ENCODE measurements around the gene ANO9.
"Not testable (repeated sequence)": the region's sequence is repeated elsewhere in the genome, so short reads cannot be mapped to it uniquely, and the experiment has no call there.

ANO9 gene

DNA sequence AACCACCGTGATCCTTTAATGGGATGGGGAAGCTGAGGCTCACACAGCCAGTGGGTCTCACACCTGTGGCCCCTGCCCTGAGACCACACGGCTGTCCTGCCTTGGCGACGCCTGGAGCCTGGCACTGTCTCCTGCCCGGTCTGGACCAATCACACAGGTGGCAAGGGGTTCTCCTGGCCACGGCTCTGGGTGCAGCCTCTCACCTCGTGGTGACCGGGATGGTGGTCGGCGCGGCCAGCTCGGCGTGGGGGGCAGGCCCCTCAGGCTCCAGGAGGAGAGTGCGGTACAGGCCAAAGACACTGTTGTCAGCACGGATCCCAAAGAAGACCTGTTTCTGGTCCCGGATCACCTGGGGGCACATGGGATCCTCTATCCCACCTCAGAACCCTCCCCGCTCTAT lies 8.7 kb downstream of the ANO9 start:
- Histone ChIP-seq H3K79me2 (ENCODE audit: control insufficient read depth, insufficient read depth, low read length, unreplicated experiment) (no peaks in the 10 kb centered on the region), H3K4me3 (ENCODE audit: low read depth, low read length) (no peak overlapping the region), H3K36me3 (ENCODE audit: insufficient read depth, low read length) (no peaks in the 10 kb centered on the region), H3K4me1 (ENCODE audit: control insufficient read depth, insufficient read depth, low read length, unreplicated experiment) (no peaks in the 10 kb centered on the region), H3K27ac (ENCODE audit: low read depth, low read length) (no peak overlapping the region), H2AFZ (ENCODE audit: low read length, unreplicated experiment) (no peak overlapping the region), H3K27me3 (ENCODE audit: insufficient read depth, low read length) (no peaks in the 10 kb centered on the region)

DNA sequence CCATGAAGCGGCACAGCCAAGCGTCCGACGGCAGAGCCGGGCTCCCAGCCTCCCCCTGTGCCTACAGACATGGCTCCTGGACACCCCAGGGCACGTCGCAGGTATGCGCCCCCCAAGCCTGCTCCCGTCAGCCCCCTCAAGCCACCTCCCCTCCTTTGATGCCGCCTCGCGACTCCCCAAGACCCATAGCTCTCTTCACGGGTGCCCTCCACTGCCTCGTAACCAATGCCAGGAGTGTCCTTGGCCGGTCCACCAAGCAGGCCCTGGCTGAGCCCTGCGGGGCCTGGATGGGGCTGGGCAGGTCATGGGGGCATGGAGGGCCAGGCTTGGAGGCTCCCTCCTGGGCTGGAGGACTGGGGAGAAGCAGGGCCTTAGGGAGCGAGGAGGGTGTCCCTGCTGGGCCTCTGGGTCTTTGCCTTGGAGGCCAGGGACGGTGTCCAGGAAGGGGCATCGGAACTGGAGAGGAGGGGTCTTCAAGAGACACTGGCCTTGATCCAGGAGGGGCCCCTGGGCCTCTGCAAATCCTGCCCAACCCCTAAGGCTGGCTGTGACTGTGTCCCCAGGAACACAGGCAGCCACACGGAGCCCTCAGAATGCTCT lies 9.2 kb downstream of the ANO9 start:
- Histone ChIP-seq H3K27me3 (ENCODE audit: insufficient read depth, low read length) (no peaks in the 10 kb centered on the region), H3K4me3 (ENCODE audit: low read depth, low read length) (no peak overlapping the region), H3K4me1 (ENCODE audit: control insufficient read depth, insufficient read depth, low read length, unreplicated experiment) (no peaks in the 10 kb centered on the region), H2AFZ (ENCODE audit: low read length, unreplicated experiment) (no peak overlapping the region), H3K79me2 (ENCODE audit: control insufficient read depth, insufficient read depth, low read length, unreplicated experiment) (no peaks in the 10 kb centered on the region), H3K36me3 (ENCODE audit: insufficient read depth, low read length) (no peaks in the 10 kb centered on the region), H3K27ac (ENCODE audit: low read depth, low read length) (no peak overlapping the region)

DNA sequence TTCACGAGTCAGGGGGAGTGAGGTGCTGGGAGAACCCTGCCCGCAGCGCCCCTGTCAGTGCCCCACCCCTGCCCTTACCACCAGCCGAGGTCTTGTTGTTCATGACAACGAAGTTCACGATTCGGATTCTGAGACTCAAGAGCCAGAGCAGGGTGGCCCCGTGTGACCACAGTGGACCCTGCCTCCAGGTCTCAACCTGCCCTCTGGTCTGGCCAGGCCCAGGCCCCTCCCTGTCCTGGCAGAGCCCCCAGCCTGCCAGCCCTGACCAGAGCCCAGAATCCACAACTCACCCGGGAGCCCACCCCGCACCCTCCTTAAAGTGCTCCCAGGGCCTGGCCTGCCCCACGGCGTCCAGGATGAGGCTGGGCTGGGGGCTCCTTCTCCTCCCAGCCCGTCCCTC lies 9.9 kb downstream of the ANO9 start:
- Histone ChIP-seq H3K4me1 (ENCODE audit: control insufficient read depth, insufficient read depth, low read length, unreplicated experiment) (no peaks in the 10 kb centered on the region), H3K79me2 (ENCODE audit: control insufficient read depth, insufficient read depth, low read length, unreplicated experiment) (no peaks in the 10 kb centered on the region), H3K27me3 (ENCODE audit: insufficient read depth, low read length) (no peaks in the 10 kb centered on the region), H3K27ac (ENCODE audit: low read depth, low read length) (no peak overlapping the region), H2AFZ (ENCODE audit: low read length, unreplicated experiment) (no peak overlapping the region), H3K4me3 (ENCODE audit: low read depth, low read length) (no peak overlapping the region), H3K36me3 (ENCODE audit: insufficient read depth, low read length) (no peaks in the 10 kb centered on the region)

DNA sequence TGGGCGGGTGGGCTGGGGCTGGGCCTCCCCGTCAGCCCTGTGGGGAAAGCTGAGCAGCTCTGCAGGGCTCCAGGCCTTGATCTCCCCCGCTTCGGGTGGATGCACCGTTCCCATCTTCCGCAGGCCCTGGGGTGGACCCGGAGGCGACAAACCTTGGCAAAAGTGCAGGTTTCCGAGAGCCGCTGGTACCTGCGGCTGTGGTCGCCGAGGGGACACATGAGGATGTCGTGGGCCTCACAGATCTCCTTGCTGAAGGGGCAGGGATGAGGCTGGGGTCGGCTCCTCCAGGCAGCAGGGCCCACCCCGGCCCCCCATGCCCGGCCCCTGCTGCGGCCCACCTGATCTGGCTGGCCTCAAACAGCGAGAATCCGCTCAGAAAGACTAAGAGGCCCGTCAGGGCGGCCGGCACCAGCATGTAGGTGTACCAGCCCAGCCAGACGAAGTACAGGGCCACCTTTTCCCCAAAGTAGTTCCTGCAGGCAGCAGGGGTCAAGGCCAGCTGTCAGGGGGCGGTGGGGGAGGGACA lies 11.8 kb downstream of the ANO9 start:
- no peak overlapping the region for H3K27ac ChIP-seq (ENCODE audit: low read depth, low read length)
- peaks cover 4% of the 10 kb centered on the region; the same call in 1 of the 2 replicates for H3K27me3 ChIP-seq (ENCODE audit: insufficient read depth, low read length)
- no peaks in the 10 kb centered on the region for H3K4me1 ChIP-seq (ENCODE audit: control insufficient read depth, insufficient read depth, low read length, unreplicated experiment)
- H3K79me2 ChIP-seq (ENCODE audit: control insufficient read depth, insufficient read depth, low read length, unreplicated experiment), result no peaks in the 10 kb centered on the region
- no peak overlapping the region for H2AFZ ChIP-seq (ENCODE audit: low read length, unreplicated experiment)
- H3K36me3 ChIP-seq (ENCODE audit: insufficient read depth, low read length), result no peaks in the 10 kb centered on the region
- no peak overlapping the region for H3K4me3 ChIP-seq (ENCODE audit: low read depth, low read length)

DNA sequence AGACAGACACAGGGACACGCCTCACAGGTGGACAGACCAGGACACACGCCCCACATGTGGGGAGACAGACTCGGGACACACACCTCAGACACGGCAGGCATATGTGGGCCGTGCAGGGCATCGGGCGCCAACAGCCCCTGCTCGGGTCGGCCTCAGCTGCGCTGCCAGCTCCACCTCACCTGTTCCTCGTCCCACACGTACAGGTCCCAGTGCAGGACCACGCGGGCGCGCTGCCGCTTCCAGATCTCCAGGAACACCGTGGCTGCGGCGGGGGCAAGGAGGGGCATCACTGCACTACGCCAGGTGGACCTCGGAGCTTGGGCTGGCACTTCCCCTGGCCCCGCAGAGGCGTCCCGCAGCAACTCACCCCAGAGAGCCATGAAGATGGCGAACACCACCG lies 12.4 kb downstream of the ANO9 start:
- Histone ChIP-seq H3K4me3 (ENCODE audit: low read depth, low read length) (no peak overlapping the region), H3K36me3 (ENCODE audit: insufficient read depth, low read length) (no peaks in the 10 kb centered on the region), H3K27ac (ENCODE audit: low read depth, low read length) (no peak overlapping the region), H3K27me3 (ENCODE audit: insufficient read depth, low read length) (peaks cover 8% of the 10 kb centered on the region), H2AFZ (ENCODE audit: low read length, unreplicated experiment) (no peak overlapping the region), H3K79me2 (ENCODE audit: control insufficient read depth, insufficient read depth, low read length, unreplicated experiment) (no peaks in the 10 kb centered on the region), H3K4me1 (ENCODE audit: control insufficient read depth, insufficient read depth, low read length, unreplicated experiment) (no peaks in the 10 kb centered on the region)

DNA sequence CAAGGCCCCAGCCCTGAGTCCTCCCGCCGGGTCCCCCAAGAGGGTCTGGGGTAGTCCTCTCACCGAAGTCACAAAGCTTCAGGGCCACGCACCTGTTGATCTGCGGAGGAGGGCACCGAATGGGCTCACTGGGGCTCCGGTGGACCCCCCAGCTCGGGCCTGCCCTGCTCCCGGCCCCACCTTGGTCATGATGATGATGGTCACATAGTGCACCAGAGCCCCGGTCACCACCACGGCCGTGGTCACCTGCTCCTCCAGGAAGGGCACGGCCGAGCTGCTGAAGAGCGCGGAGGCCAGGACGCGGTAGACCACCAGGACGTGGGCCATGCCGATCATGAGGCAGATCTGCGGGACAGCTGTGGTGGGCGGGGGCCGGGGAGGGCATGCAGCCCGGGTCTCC lies 13.5 kb downstream of the ANO9 start:
- no peaks in the 10 kb centered on the region for H3K79me2 ChIP-seq (ENCODE audit: control insufficient read depth, insufficient read depth, low read length, unreplicated experiment)

DNA sequence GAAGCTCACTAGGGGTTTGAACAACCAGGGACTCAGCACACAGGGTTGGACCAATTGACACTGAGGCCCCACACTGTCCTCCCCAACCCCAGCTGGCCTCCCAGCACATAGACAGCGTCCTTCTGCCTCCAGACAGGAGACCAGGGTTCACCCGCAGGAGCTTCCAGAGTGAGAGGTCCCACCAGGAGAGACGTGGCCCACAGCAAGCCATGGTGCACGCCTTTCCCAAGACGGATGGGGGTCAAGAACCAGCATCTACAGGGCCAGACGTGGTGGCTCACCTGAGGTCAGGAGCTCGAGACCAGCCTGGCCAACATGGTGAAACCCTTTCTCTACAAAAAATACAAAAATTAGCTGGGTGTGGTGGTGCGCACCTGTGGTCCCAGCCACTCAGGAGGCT lies 15.0 kb downstream of the ANO9 start:
- Histone ChIP-seq H2AFZ (ENCODE audit: low read length, unreplicated experiment) (no peak overlapping the region), H3K27me3 (ENCODE audit: insufficient read depth, low read length) (peaks cover 13% of the 10 kb centered on the region), H3K27ac (ENCODE audit: low read depth, low read length) (no peak overlapping the region), H3K79me2 (ENCODE audit: control insufficient read depth, insufficient read depth, low read length, unreplicated experiment) (no peaks in the 10 kb centered on the region), H3K36me3 (ENCODE audit: insufficient read depth, low read length) (no peaks in the 10 kb centered on the region), H3K4me1 (ENCODE audit: control insufficient read depth, insufficient read depth, low read length, unreplicated experiment) (no peaks in the 10 kb centered on the region), H3K4me3 (ENCODE audit: low read depth, low read length) (no peak overlapping the region)

More for the DNA sequence above, 13.5 kb downstream of the ANO9 start:
- H2AFZ ChIP-seq (ENCODE audit: low read length, unreplicated experiment), result no peak overlapping the region
- no peaks in the 10 kb centered on the region for H3K36me3 ChIP-seq (ENCODE audit: insufficient read depth, low read length)
- no peak overlapping the region for H3K27ac ChIP-seq (ENCODE audit: low read depth, low read length)
- peaks cover 13% of the 10 kb centered on the region for H3K27me3 ChIP-seq (ENCODE audit: insufficient read depth, low read length)
- H3K4me1 ChIP-seq (ENCODE audit: control insufficient read depth, insufficient read depth, low read length, unreplicated experiment), result no peaks in the 10 kb centered on the region
- H3K4me3 ChIP-seq (ENCODE audit: low read depth, low read length), result no peak overlapping the region

DNA sequence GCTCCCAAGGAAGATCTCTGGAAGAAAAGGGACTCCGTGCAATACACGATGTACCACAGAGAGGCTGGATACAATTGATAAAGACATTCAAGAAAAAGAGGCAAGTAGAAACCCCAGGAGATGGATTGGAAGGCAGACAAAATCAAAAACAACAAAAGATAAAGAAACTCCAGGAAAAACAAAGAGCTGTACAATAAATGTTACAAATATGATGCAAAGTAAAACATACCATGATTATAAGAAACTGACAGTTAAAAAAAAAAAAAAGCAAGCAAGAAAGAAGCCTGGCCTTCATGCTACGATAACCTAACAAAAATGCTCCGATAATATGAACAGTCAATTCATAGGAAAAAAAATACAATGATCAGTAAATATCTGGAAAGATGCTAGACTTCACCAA lies 16.5 kb downstream of the ANO9 start:
- Histone ChIP-seq H3K79me2 (ENCODE audit: control insufficient read depth, insufficient read depth, low read length, unreplicated experiment) (no peaks in the 10 kb centered on the region), H3K4me3 (ENCODE audit: low read depth, low read length) (no peak overlapping the region), H3K36me3 (ENCODE audit: insufficient read depth, low read length) (no peaks in the 10 kb centered on the region), H3K4me1 (ENCODE audit: control insufficient read depth, insufficient read depth, low read length, unreplicated experiment) (no peaks in the 10 kb centered on the region), H2AFZ (ENCODE audit: low read length, unreplicated experiment) (no peak overlapping the region), H3K27ac (ENCODE audit: low read depth, low read length) (no peak overlapping the region), H3K27me3 (ENCODE audit: insufficient read depth, low read length) (peaks cover 13% of the 10 kb centered on the region)

DNA sequence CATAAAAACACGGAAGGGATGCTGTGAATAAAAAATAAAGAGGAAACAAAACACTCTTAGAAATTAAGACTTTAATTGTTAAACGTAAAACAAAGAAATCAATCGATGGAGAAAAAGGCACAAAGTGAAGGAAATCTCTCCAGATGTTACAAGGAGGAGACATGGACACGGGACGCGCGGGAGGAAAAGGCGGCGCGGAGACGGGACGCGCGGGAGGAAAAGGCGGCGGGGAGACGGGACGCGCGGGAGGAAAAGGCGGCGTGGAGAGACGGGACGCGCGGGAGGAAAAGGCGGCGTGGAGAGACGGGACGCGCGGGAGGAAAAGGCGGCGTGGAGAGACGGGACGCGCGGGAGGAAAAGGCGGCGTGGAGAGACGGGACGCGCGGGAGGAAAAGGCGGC lies 17.0 kb downstream of the ANO9 start:
- H2AFZ ChIP-seq (ENCODE audit: low read length, unreplicated experiment); H3K4me3 ChIP-seq (ENCODE audit: low read depth, low read length); H3K4me1 ChIP-seq (ENCODE audit: control insufficient read depth, insufficient read depth, low read length, unreplicated experiment); H3K79me2 ChIP-seq (ENCODE audit: control insufficient read depth, insufficient read depth, low read length, unreplicated experiment); H3K27ac ChIP-seq (ENCODE audit: low read depth, low read length); H3K36me3 ChIP-seq (ENCODE audit: insufficient read depth, low read length): not testable (repeated sequence)
- H3K27me3 ChIP-seq (ENCODE audit: insufficient read depth, low read length), result peaks cover 13% of the 10 kb centered on the region

DNA sequence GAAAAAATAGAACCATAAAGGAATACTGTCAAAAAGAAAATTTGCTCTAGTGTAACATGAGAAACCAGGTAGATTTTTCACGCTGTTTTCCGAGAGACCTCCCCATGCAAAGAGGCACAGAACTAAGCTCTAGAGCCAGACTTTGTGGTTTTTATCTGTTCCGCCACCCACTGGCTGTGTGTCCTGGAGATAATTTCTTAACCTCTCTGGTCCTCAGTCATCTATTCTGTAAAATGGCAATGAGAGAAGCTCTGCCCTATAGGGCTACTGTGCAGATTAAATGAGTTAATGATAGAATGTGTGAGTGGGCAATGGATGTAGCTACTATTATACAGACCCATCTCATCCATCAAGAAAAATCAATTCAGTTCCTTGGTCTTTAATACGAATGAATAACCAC lies 17.6 kb downstream of the ANO9 start:
- no peaks in the 10 kb centered on the region for H3K4me1 ChIP-seq (ENCODE audit: control insufficient read depth, insufficient read depth, low read length, unreplicated experiment)
- no peak overlapping the region for H3K4me3 ChIP-seq (ENCODE audit: low read depth, low read length)
- no peak overlapping the region for H3K27ac ChIP-seq (ENCODE audit: low read depth, low read length)
- H2AFZ ChIP-seq (ENCODE audit: low read length, unreplicated experiment), result no peak overlapping the region
- no peaks in the 10 kb centered on the region for H3K79me2 ChIP-seq (ENCODE audit: control insufficient read depth, insufficient read depth, low read length, unreplicated experiment)
- H3K36me3 ChIP-seq (ENCODE audit: insufficient read depth, low read length), result no peaks in the 10 kb centered on the region
- peaks cover 13% of the 10 kb centered on the region for H3K27me3 ChIP-seq (ENCODE audit: insufficient read depth, low read length)

DNA sequence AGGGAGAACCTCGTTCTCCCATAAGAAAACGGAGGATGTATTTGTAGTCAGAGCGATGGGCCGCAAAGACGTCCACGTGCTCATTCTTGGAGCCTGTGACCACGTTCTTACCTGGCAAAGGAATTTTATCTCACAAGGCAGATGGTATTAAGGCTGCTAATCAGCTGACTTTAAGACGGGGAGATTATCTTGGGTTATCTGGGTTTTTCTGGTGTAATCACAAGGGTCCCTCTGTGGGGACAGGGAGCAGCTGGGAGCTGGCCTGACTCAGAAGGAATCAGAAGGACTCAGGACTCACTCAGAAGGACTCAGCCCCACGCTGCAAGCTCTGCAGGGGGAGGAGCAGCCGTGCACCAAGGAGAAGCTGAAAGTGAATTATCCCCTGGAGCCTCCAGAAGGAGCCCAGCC lies 19.6 kb downstream of the ANO9 start:
- Histone ChIP-seq H3K36me3 (ENCODE audit: insufficient read depth, low read length) (no peaks in the 10 kb centered on the region), H2AFZ (ENCODE audit: low read length, unreplicated experiment) (no peak overlapping the region), H3K27me3 (ENCODE audit: insufficient read depth, low read length) (peaks cover 26% of the 10 kb centered on the region)

More for the DNA sequence above, 19.6 kb downstream of the ANO9 start:
- no peaks in the 10 kb centered on the region for H3K4me1 ChIP-seq (ENCODE audit: control insufficient read depth, insufficient read depth, low read length, unreplicated experiment)
- no peaks in the 10 kb centered on the region for H3K79me2 ChIP-seq (ENCODE audit: control insufficient read depth, insufficient read depth, low read length, unreplicated experiment)
- H3K27ac ChIP-seq (ENCODE audit: low read depth, low read length), result no peak overlapping the region
- no peak overlapping the region for H3K4me3 ChIP-seq (ENCODE audit: low read depth, low read length)

Measured in ACC112 (cell line).